NCI-H345 treated with DMSO at 0.1 percent for 48 hours (cell line): ENCODE measurements around the gene KRT25.
"Not testable (repeated sequence)": the region's sequence is repeated elsewhere in the genome, so short reads cannot be mapped to it uniquely, and the experiment has no call there.

Source experiments
- DNase-seq: peaks from one replicate; lab custom pipeline; 2025; ENCODE audit not compliant: unreplicated experiment; lab: John Stamatoyannopoulos, UW

The KRT25 gene

DNA sequence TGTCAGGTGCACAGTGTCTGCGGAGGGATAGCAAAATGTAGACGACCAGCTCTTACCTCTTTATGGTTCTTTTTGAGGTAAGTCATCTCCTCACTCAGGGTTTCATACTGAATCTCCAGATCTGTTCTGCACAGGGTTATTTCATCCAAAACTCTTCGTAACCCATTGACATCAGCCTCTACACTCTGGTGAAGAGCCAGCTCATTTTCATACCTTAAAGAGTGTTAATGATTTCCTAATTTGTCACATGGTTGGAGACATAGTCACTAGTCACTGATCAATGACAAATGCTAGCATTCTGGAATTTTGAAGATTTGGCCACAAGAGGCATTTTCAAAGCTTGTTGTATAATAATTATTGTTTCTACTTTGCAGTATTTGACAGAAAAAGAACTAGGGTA, 1.3 kb downstream of the KRT25 start:
- no peak for DNase-seq

- no peak for DNase-seq
Observed at GRCh38 chr17:40751065-40751464, 4.1 kb downstream of the KRT25 start.

DNA sequence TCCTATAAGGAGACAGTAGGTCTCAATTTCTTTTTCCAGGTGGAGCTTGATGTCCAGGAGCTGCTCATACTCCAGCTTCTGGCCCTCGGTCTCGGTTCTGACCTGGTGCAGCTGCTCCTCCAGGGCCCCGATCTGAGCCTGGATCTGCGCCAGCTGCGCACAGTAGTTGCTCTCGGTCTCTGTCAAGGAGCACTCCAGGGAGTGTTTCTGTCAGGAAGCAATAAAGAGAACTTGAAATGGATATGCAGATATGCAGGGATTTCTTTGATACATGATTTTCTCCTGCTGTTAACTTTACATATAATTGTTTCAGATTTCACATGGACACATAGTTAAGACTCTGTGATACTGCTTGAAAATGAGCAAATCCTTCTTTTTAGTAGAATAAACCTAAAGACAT, 4.7 kb downstream of the KRT25 start:
- no peak for DNase-seq

- not testable (repeated sequence) for DNase-seq
Observed at GRCh38 chr17:40748666-40749065, 6.5 kb downstream of the KRT25 start.

GRCh38 chr17:40738553-40738952, 16.6 kb downstream of the KRT25 start:
- no peak for DNase-seq

- no peak for DNase-seq
Observed at GRCh38 chr17:40735016-40735415, 20.1 kb downstream of the KRT25 start.

DNA sequence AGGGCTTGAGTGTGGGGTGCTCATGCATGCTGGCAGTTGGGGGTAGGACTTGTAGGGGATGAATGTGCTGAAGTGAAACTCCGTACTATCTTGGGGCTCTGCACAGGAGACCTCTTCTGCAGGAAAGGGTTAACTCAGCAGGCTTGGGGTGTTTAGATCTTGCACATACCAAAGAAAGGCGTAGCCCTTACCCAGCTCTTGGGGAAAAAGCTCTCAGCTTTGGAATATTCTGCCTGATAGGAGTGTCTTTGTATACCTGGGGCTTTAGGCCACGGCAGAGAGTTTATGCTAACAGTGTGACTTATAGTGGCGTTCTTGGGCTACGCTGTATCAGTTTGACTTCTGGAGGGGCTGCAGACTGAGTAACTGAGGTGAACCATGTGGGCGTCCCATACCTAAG, 21.1 kb downstream of the KRT25 start:
- DNase-seq, result no peak

DNA sequence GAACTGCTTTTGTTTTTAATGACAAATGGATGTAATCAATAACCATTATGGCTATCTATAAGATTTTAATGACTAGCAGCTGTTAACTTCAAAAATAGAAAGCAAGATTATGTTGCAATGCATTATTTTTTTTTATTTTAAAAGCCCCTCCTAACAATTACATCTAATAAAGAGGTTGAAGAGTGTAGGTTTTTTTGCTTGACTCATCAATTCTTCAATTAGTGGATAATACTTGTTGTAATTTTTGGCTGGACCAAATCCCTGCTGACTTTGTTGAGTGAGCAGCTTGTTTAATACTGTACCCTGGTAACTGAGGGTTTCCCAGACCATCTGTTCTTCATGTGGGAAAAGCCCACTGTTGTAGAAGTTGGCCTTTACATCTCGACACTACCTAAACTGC, 24.2 kb downstream of the KRT25 start:
- no peak for DNase-seq

- no peak for DNase-seq
Observed at GRCh38 chr17:40727447-40728231, 27.5 kb downstream of the KRT25 start.

GRCh38 chr17:40726919-40727318, 28.2 kb downstream of the KRT25 start:
- no peak for DNase-seq

DNA sequence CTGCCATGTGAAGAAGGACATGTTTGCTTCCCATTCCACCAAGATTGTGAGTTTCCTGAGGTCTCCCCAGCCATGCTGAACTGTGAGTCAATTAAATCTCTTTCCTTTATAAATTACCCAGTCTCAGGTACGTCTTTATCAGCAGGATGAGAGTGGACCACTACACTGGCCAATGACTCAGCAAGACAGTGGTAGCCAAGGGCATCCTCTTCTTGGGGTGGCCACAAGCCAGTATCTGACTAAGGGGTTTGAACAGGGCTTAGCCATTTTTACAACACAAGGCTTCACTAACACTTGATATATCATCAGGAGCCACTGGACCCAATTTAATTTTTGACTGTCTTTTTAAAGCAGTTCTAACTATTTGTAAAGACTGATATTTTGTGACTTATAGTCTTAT, 30.5 kb downstream of the KRT25 start:
- no peak for DNase-seq

DNA sequence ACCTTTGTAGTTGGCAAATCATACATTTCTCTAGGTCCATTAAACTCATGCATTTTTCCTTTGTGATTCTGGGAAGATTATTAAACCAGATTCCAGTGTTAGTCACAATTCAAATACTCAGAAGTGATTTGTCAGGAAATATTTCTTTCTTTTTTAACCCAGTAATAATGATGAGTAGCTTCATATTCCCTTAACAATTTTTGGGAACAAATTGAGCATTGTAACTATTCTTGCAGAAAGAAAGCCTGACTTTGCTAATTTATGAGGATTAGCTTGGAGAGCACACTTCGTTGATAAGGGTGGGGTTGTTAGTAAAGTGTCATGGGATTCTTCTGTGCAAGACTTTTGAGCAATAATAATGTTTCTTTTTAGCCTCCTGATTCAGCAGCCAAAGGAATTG, 32.9 kb downstream of the KRT25 start:
- no peak for DNase-seq

DNA sequence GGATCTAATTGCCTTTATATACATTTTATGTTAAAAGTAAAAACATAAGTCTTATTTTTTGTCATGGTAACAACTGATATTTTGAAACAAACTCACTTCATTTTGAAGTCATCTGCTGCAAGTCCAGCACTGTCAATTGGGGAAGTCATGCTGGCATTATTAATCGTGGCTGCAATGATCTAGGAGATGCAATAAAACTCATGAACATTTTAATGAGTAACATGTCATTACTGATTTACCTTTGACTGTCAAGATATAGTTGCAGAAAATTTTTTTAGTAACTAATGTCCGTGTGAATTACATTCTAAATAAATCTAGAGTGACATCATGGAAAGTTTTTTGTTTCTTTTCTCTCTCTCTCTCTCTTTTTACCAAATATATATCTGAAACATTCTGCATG, 34.2 kb downstream of the KRT25 start:
- no peak for DNase-seq

GRCh38 chr17:40718930-40719329, 36.2 kb downstream of the KRT25 start:
- no peak for DNase-seq

- no peak for DNase-seq
Observed at GRCh38 chr17:40717776-40718175, 37.4 kb downstream of the KRT25 start.

DNA sequence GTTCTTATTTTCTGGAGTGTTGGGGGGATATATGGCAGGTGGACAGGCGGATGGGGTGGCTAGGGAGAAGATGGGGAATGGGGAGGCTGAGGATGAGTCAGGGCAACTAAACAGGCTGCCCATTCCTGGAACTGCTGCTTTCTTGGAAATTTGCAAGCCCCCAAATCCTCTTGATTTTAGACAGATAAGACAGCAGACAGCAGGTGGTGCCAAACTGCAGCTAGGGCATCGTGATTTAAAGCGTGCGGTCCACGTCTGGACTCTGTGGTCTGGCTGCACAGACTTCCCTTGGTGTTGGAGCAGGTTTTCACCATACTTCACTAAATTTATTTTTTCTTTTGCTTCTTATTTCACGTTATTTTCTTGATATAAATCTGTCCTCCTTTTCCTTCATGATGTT, 40.7 kb downstream of the KRT25 start:
- no peak for DNase-seq

GRCh38 chr17:40707745-40708144, 47.4 kb downstream of the KRT25 start:
- no peak for DNase-seq

DNA sequence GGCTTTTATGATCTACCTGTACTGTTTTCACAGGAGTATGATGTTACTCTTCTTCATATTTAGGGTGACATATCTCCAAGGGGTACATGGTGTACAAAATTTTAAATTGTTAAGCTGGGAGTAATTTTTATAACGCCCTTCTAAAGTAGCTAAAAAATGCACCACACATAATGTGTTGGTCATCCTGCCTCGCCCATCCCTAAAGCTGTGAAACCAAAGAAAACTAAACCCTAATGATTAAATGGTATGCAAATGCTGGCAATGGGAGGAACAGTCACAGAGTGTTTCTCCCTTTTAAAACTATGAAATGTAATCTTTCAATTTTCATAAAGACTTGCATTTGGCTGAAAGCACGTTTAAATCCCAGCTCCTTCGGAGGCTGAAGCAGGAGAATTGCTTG, 49.5 kb downstream of the KRT25 start:
- DNase-seq, result no peak

GRCh38 chr17:40703652-40704051, 51.5 kb downstream of the KRT25 start, which contains the start of gene KRT24:
Gene KRT24, minus strand, starts transcription at chr17:40703752. Its CDS starts 59 bp downstream, at chr17:40703693.
- no peak for DNase-seq

DNA sequence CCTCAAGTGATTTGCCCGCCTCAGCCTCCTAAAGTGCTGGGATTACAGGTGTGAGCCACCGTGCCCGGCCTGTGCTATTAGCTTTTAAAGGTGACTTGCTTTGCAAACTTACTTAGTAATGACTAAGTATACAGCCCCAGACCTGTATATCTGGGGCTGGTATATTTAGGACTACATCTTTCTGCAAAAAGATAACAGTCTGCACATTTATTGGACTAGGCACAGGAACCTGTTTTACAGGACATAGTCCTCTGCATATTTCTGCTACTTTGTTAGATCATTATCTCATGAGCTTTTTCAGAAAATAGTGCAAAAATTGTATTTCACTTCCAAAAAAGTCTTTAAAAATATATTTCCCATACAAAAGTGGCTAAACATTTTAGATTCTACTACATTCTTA, 52.9 kb downstream of the KRT25 start:
- DNase-seq, result no peak

- no peak for DNase-seq
Observed at GRCh38 chr17:40699853-40700252, 55.3 kb downstream of the KRT25 start.

DNA sequence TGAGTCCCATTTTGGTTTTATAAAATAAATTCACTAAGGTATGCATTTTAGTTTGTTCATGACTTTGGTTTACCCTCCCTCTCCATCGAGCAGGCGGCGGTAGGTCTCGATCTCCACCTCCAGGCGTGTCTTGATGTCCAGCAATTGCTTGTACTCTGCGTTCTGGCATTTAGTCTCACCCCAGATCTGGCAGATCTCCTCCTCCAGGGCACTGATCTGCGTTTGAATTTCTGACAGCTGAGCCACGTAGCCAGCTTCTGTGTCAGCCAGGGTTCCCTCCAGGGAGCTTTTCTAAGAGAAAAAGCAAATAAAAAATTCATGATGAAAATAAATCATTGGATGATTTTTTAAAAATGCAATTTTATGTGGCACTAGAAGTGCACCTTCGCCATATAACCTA, 55.8 kb downstream of the KRT25 start:
- no peak for DNase-seq
